HG03060 (cell line): ENCODE data around the gene HSF4.

ENCODE experiments used
- ATAC-seq: cut with Tn5 transposase; IDR thresholded peaks from one replicate; pipeline ENCODE4 v1.9.1; 2021; ENCODE audit warnings: low read depth, moderate number of reproducible peaks; ENCODE audit not compliant: unreplicated experiment

The HSF4 gene

GRCh38 chr16:67213197-67214019 lies 48.9 kb downstream of the HSF4 start:
- ATAC-seq: no peak

GRCh38 chr16:67215706-67216105 lies 51.2 kb downstream of the HSF4 start:
- ATAC-seq: no peak

GRCh38 chr16:67216612-67217490 lies 52.3 kb downstream of the HSF4 start:
- ATAC-seq: no peak
